HepG2 (cell line): ENCODE data around the gene PRCP. TPM values are rescaled to one million over a fixed set of nuclear protein-coding genes. Genes with fewer than 3 reads are reported as not detected.

ENCODE experiments used
- ARID5B ChIP-seq: IDR thresholded peaks from 2 replicates; pipeline ENCODE4 v1.4.0; 2020; ENCODE audit warnings: mild to moderate bottlenecking, missing genetic modification reagents
- CAMTA2 ChIP-seq: sonication (generic); formaldehyde crosslinking; IDR thresholded peaks from 2 replicates; pipeline ENCODE4 v1.4.0; 2020; ENCODE audit warnings: mild to moderate bottlenecking, missing genetic modification reagents, borderline replicate concordance
- CSRNP2 ChIP-seq: sonication (generic); formaldehyde crosslinking; conservative IDR thresholded peaks from 2 replicates; pipeline ENCODE4 v1.8.0; 2022; ENCODE audit warnings: low read depth, missing genetic modification reagents
- DBP ChIP-seq: sonication (generic); formaldehyde crosslinking; IDR thresholded peaks from 2 replicates; pipeline ENCODE4 v1.4.0; 2020; ENCODE audit warnings: missing genetic modification reagents; ENCODE audit errors: not compliant biosample characterization
- DRAP1 ChIP-seq: IDR thresholded peaks from 2 replicates; pipeline ENCODE4 v1.6.1; 2016; ENCODE audit warnings: missing genetic modification reagents, missing compliant biosample characterization
- GATA4 ChIP-seq: sonication (generic); IDR thresholded peaks from 2 replicates; pipeline ENCODE4 v1.6.1; 2016; ENCODE audit warnings: antibody characterized with exemption, low read depth, borderline replicate concordance
- GMEB2 ChIP-seq: IDR thresholded peaks from 2 replicates; pipeline ENCODE4 v1.6.1; 2016; ENCODE audit warnings: missing biosample characterization, missing genetic modification reagents, low read depth
- HNF4A ChIP-seq: sonication (generic); formaldehyde crosslinking; IDR thresholded peaks from 2 replicates; pipeline ENCODE4 v1.4.0; 2020; ENCODE audit warnings: missing genetic modification reagents
- MXD4 ChIP-seq: IDR thresholded peaks from 2 replicates; pipeline ENCODE4 v1.6.1; 2016; ENCODE audit warnings: mild to moderate bottlenecking, missing biosample characterization, missing genetic modification reagents
- TBP ChIP-seq: sonication (generic); formaldehyde crosslinking; IDR thresholded peaks from 2 replicates; pipeline ENCODE4 v1.5.0; 2020; ENCODE audit warnings: missing genetic modification reagents
- ZNF468 ChIP-seq: sonication (generic); formaldehyde crosslinking; IDR thresholded peaks from 2 replicates; pipeline ENCODE4 v1.8.0; 2022; ENCODE audit warnings: mild to moderate bottlenecking, moderate library complexity, missing genetic modification reagents
- ZNF674 ChIP-seq: sonication (generic); formaldehyde crosslinking; IDR thresholded peaks from 2 replicates; pipeline ENCODE4 v1.5.0; 2020; ENCODE audit warnings: low read depth, mild to moderate bottlenecking, missing genetic modification reagents
- ZNF7 ChIP-seq: IDR thresholded peaks from 2 replicates; pipeline ENCODE4 v1.6.1; 2016; ENCODE audit warnings: missing biosample characterization, missing genetic modification reagents
- ZNF773 ChIP-seq: sonication (generic); formaldehyde crosslinking; IDR thresholded peaks from 2 replicates; pipeline ENCODE4 v1.4.0; 2020; ENCODE audit warnings: missing genetic modification reagents, borderline replicate concordance
- polyA plus RNA-seq, 8 experiments: library from polyadenylated mRNA; depleted of rRNA in 3 of 8; stranded (reverse) in 7 of 8; unstranded in 1 of 8; fragments of >200 nt; fragmentation: Illumina TruSeq in 4 of 8; extraction: Trizol in 4 of 8; gene quantifications; 2 replicates each; pipeline versions ENCODE4 v1.2.1 to v1.2.3, GENCODE V29; 2011 to 2016; ENCODE audit warnings: low read depth in 4 of 8, missing spikeins in 1 of 8, mixed read lengths in 1 of 8; ENCODE audit not compliant: insufficient read depth in 1 of 8
- total RNA-seq, 5 experiments: library from RNA; depleted of rRNA; stranded (reverse); fragments of >200 nt; fragmentation: Illumina TruSeq; extraction: Trizol; gene quantifications; 2 replicates each; pipeline ENCODE4 v1.2.3, GENCODE V29; 2016; ENCODE audit warnings: low read depth in 1 of 5

Gene PRCP
- total and polyA plus RNA-seq, 2 of the 13 experiments (the other 11 are each of a cell fraction or from before 2014, with no cell fraction given): 84.2 to 105 TPM

GRCh38 chr11:82937554-82937953, 37.3 kb upstream of the PRCP start (continued):
- no peak for TF ChIP-seq CSRNP2 (CRISPR knock-in tag)
- TF ChIP-seq ARID5B (CRISPR knock-in tag): 0 out of 2 replicates have a peak, but pooled peaks have one; percentile 13
- TF ChIP-seq DBP (CRISPR knock-in tag): no peak
- no peak for TF ChIP-seq GMEB2
- TF ChIP-seq ZNF468 (CRISPR knock-in tag): no peak
- no peak for TF ChIP-seq GATA4
- no peak for TF ChIP-seq MXD4
- peak; percentile 22; the same call in 1 of the 2 replicates for TF ChIP-seq HNF4A
- TF ChIP-seq DRAP1 (CRISPR knock-in tag): no peak
- no peak for TF ChIP-seq TBP (CRISPR knock-in tag)
- no peak for TF ChIP-seq CAMTA2 (CRISPR knock-in tag)
- TF ChIP-seq ZNF773: no peak
- TF ChIP-seq ZNF7 (CRISPR knock-in tag): peak; percentile 84
- no peak for TF ChIP-seq ZNF674 (CRISPR knock-in tag)
